ENCODE measurements around the gene TBC1D22A. TPM values are rescaled to one million over a fixed set of nuclear protein-coding genes. Genes with fewer than 3 reads are reported as not detected.

TBC1D22A gene, protein sequence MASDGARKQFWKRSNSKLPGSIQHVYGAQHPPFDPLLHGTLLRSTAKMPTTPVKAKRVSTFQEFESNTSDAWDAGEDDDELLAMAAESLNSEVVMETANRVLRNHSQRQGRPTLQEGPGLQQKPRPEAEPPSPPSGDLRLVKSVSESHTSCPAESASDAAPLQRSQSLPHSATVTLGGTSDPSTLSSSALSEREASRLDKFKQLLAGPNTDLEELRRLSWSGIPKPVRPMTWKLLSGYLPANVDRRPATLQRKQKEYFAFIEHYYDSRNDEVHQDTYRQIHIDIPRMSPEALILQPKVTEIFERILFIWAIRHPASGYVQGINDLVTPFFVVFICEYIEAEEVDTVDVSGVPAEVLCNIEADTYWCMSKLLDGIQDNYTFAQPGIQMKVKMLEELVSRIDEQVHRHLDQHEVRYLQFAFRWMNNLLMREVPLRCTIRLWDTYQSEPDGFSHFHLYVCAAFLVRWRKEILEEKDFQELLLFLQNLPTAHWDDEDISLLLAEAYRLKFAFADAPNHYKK
- total RNA-seq, result 10 to 100 TPM; 18.8 to 25.2 (median 23.1) TPM

DNA sequence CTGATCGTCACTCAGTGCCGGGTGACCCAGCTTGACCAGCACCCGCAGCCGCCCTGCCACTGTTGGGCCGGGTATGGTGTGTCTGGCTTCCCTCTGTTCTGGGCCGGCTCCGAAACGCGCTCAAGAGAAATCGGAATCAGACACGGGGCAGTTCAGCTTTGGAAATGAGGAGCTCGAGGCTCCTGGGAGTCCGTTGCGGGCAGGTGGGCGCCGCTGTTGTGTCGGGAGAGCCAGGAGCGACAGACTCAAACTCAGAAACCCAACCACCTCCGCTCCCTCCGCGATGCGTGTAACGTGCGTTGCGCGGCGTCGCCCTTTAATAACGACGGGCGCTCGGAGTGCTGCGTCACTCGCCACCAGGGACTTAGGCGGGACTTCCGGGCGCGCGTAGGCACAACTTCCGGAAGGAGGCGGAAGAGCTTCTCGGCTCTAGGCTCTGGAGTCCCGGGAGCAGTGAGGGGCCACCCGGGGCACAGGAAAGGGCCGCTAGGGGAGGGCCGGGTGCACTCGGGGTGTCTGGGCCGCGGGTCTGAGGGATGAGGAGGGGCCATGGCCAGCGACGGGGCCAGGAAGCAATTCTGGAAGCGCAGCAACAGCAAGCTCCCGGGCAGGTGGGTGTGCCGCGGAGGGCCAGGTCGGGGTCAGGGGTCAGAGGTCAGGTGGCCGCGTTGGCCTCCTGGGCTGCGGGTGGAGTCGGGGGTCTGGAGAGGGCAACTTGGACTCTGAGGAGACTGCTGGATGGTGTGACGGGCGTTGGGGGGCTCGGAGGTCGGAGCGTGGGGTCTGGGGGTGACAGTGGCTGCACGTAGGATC lies at the start of gene TBC1D22A:
Gene TBC1D22A, plus strand, starts transcription at position 413 of the 813 bp plus-strand sequence. Its CDS starts 137 bp downstream, at position 550.
- peaks cover 23 to 34% of the 10 kb centered on the region in 2 donors for H3K4me1 ChIP-seq
- DNase-seq (peak; percentile 90 to 93), ATAC-seq (peak; percentile 92 to 94)
- H3K27ac ChIP-seq, result peak within 1 kb of the TSS; percentile 96 to 99 (median 98)
- no peaks in the 10 kb centered on the region for H3K9me3 ChIP-seq
- in situ Hi-C loops (cut with MboI; ENCODE audit: low sequenced_read_pairs in 4 of 4), result no loop called here
- TF ChIP-seq, protein P1, sequence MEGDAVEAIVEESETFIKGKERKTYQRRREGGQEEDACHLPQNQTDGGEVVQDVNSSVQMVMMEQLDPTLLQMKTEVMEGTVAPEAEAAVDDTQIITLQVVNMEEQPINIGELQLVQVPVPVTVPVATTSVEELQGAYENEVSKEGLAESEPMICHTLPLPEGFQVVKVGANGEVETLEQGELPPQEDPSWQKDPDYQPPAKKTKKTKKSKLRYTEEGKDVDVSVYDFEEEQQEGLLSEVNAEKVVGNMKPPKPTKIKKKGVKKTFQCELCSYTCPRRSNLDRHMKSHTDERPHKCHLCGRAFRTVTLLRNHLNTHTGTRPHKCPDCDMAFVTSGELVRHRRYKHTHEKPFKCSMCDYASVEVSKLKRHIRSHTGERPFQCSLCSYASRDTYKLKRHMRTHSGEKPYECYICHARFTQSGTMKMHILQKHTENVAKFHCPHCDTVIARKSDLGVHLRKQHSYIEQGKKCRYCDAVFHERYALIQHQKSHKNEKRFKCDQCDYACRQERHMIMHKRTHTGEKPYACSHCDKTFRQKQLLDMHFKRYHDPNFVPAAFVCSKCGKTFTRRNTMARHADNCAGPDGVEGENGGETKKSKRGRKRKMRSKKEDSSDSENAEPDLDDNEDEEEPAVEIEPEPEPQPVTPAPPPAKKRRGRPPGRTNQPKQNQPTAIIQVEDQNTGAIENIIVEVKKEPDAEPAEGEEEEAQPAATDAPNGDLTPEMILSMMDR (IDR thresholded peaks at IDR 0.05 in 4 of 5, conservative IDR thresholded peaks at IDR 0.05 in 1 of 5), result peak in 2 of 5 experiments; percentile 20 to 32
- TF ChIP-seq POLR2A (IDR thresholded peaks at IDR 0.05), result peak; percentile 99
- H3K27me3 ChIP-seq, result no peaks in the 10 kb centered on the region
- peak within 1 kb of the TSS; percentile 88 to 98 (median 96) for H3K4me3 ChIP-seq
- H3K36me3 ChIP-seq, result no peaks in the 10 kb centered on the region
- intact Hi-C loops (cut with DNase I; ENCODE audit: low total_unique reads), result loop anchor here (1.0 kb wide), 1 partner anchor 23 kb away; no protein-coding TSS in a partner anchor

DNA sequence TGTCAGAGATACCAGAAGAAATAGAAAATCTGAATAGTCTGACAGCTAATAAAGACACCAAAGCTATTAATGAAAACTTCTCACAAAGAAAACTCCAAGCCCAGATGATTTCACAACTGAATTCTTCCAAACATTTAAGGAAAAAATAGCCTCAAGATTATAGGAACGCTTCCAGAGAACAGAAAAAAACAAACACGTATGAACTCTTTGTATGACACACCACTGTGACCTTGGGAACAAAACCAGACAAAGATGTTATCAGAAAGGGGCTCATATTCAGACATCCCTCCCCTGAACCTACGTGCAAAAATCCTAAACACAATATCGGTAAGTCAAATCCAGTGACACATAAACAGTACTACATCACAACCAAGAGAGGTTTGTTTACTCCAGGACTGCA lies 47.9 kb upstream of the TBC1D22A start:
- in situ Hi-C loops (cut with MboI; ENCODE audit: low sequenced_read_pairs in 4 of 4) (loop anchor here in 1 of 4 donors (25.0 kb wide), 1 partner anchor 152 kb away; no protein-coding TSS in a partner anchor), intact Hi-C loops (cut with DNase I; ENCODE audit: low total_unique reads) (no loop called here)
- DNase-seq (no peak), ATAC-seq (peak in 1 of 2 donors; percentile 45)
- Histone ChIP-seq H3K36me3 (peaks cover 0 to 62% of the 10 kb centered on the region in 2 donors), H3K4me1 (peaks cover 5 to 9% of the 10 kb centered on the region in 2 donors), H3K27ac (peak overlapping the region; percentile 17 to 61 (median 47)), H3K9me3 (no peaks in the 10 kb centered on the region), H3K27me3 (no peaks in the 10 kb centered on the region), H3K4me3 (no peak overlapping the region)
- TF ChIP-seq, protein P1 (IDR thresholded peaks at IDR 0.05 in 4 of 5, conservative IDR thresholded peaks at IDR 0.05 in 1 of 5), result no peak
- TF ChIP-seq POLR2A (IDR thresholded peaks at IDR 0.05), result no peak

DNA sequence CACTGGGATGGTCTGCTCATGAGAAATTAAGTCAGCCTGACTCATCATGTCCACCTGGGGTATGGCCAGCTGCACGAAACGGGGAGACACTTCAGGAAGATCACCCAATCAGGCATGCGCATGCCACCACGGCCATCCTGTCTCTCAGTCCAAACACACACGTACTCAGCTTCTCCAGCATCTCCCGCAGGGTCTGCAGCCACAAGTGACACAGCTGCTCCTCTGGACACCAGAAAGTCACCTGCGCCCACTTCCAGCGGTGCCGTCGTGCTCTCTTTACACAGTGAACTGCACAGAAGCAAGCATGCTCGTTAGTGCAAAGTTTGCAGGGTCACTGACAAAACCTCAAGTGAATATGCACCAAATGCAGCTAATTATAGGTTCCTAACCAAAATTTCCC lies 42.5 kb upstream of the TBC1D22A start:
- no peak overlapping the region for H3K4me3 ChIP-seq
- H3K36me3 ChIP-seq, result peaks cover 0 to 42% of the 10 kb centered on the region in 2 donors
- H3K27ac ChIP-seq, result no peak overlapping the region
- H3K27me3 ChIP-seq, result no peaks in the 10 kb centered on the region
- DNase-seq (no peak), ATAC-seq (no peak)
- no peak for TF ChIP-seq POLR2A (IDR thresholded peaks at IDR 0.05)
- TF ChIP-seq, protein P1 (IDR thresholded peaks at IDR 0.05 in 4 of 5, conservative IDR thresholded peaks at IDR 0.05 in 1 of 5), result no peak
- in situ Hi-C loops (cut with MboI; ENCODE audit: low sequenced_read_pairs in 4 of 4), result loop anchor here in 1 of 4 donors (25.0 kb wide), 1 partner anchor 158 kb away; no protein-coding TSS in a partner anchor
- intact Hi-C loops (cut with DNase I; ENCODE audit: low total_unique reads), result no loop called here
- H3K9me3 ChIP-seq, result no peaks in the 10 kb centered on the region
- peaks cover 0 to 10% of the 10 kb centered on the region in 2 donors for H3K4me1 ChIP-seq

DNA sequence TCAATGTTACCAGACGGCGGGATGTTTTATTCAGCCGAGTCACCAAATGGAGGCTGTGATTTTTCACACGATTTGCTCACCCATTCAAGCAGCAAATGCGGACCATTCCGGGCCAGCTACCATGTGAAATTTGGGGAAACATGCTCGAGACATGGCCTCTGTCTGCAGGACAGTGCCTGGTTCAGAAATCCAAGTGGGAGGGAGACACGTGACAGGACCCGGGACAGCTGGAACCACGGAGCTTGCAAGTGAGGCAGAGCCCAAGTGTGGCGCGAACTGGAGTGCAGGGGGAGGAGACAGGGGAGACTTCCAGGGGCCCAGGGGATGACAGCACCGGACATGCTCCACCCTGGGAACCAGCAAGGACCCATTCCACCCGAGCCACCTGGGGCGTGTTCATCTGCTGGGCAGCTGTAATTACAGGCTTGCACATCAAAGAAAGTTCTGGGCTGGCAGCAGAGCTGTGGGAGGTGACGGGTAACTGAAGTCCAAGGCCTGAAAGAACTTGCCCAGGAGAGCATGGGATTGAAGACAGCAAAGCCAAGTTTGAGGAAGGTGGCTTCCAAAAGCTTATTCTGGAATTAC lies 40.9 kb upstream of the TBC1D22A start:
- Histone ChIP-seq H3K9me3 (no peaks in the 10 kb centered on the region), H3K27ac (no peak overlapping the region), H3K27me3 (no peaks in the 10 kb centered on the region), H3K36me3 (peaks cover 0 to 39% of the 10 kb centered on the region in 2 donors), H3K4me1 (peaks cover 5 to 14% of the 10 kb centered on the region in 2 donors), H3K4me3 (no peak overlapping the region)
- TF ChIP-seq, protein P1 (IDR thresholded peaks at IDR 0.05 in 4 of 5, conservative IDR thresholded peaks at IDR 0.05 in 1 of 5), result no peak
- TF ChIP-seq POLR2A (IDR thresholded peaks at IDR 0.05), result no peak
- in situ Hi-C loops (cut with MboI; ENCODE audit: low sequenced_read_pairs in 4 of 4), result loop anchor here in 1 of 4 donors (25.0 kb wide), 1 partner anchor 159 kb away; no protein-coding TSS in a partner anchor
- intact Hi-C loops (cut with DNase I; ENCODE audit: low total_unique reads), result no loop called here
- ATAC-seq, result peak in 1 of 2 donors; percentile 11
- no peak for DNase-seq

Data from gastrocnemius medialis (tissue), 4 donors.